B cell (primary cell): ENCODE results near the gene COASY. TPM values are rescaled to one million over a fixed set of nuclear protein-coding genes. Genes with fewer than 3 reads are reported as not detected.

ENCODE experiments used
- ATAC-seq: fragments of 200-7000 bp; cut with Tn5 transposase; one replicate; pipeline ENCODE4 v1.10.0; 2021; ENCODE audit warnings: low read depth, mild to moderate bottlenecking, moderate number of reproducible peaks, moderate library complexity
- CTCF ChIA-PET: fragments of 350-600 bp; sonication (Branson Sonifier 250); formaldehyde crosslinking; loops from one replicate; lab custom pipeline; 2021; ENCODE audit warnings: antibody characterized with exemption, inconsistent platforms; lab: Charles Lee
- POLR2A ChIA-PET: fragments of 350-600 bp; sonication (Branson Sonifier 250); formaldehyde crosslinking; loops from one replicate; lab custom pipeline; 2021; ENCODE audit warnings: antibody characterized with exemption; lab: Charles Lee
- DNase-seq: peaks from one replicate; pipeline ENCODE4 v3.0.0; 2013
- H2AFZ ChIP-seq: 2 replicates; pipeline ENCODE4 v1.6.1; 2012; ENCODE audit warnings: mild to moderate bottlenecking, low read depth, low read length; ENCODE audit not compliant: insufficient read depth, poor library complexity, severe bottlenecking
- H3K27ac ChIP-seq, 2 donors: 1 replicate in 1 of 2; 2 replicates in 1 of 2; pipeline ENCODE4 v1.5.1; 2012 to 2013; ENCODE audit warnings: low read length in 2 of 2, mild to moderate bottlenecking in 2 of 2, moderate library complexity in 1 of 2
- H3K27me3 ChIP-seq, 4 experiments: fragments of 200-600 bp in 1 of 4; sonication (generic) in 1 of 4; replicated peaks in 1 of 4; 1 replicate in 2 of 4; 2 replicates in 2 of 4; pipeline versions ENCODE4 v1.6.1 to v1.7.0; 2013 to 2016; ENCODE audit warnings: low read length in 3 of 4, mild to moderate bottlenecking in 2 of 4, mixed read lengths in 1 of 4, moderate library complexity in 1 of 4; ENCODE audit not compliant: insufficient read depth in 4 of 4, control insufficient read depth in 3 of 4; ENCODE audit errors: control extremely low read depth in 1 of 4
- H3K36me3 ChIP-seq, 2 experiments: replicated peaks in 1 of 2; 1 replicate in 1 of 2; 2 replicates in 1 of 2; pipeline versions ENCODE4 v1.6.1 to v1.7.1; 2013; ENCODE audit warnings: low read length in 1 of 2; ENCODE audit not compliant: insufficient read depth in 2 of 2, control insufficient read depth in 1 of 2; ENCODE audit errors: control extremely low read depth in 1 of 2, extremely low read depth in 1 of 2
- H3K4me1 ChIP-seq, 2 donors: fragments of 200-600 bp in 1 of 2; sonication (generic) in 1 of 2; 1 replicate in 1 of 2; 2 replicates in 1 of 2; pipeline versions ENCODE4 v1.5.1 to v1.6.1; 2013 to 2017; ENCODE audit warnings: low read length in 2 of 2; ENCODE audit not compliant: control insufficient read depth in 2 of 2, insufficient read depth in 2 of 2
- H3K4me2 ChIP-seq: replicated peaks from 2 replicates; pipeline ENCODE3; 2012; ENCODE audit warnings: mild to moderate bottlenecking, low read depth, low read length; ENCODE audit not compliant: poor library complexity, severe bottlenecking
- H3K4me3 ChIP-seq, 5 experiments: fragments of 200-600 bp in 1 of 5; sonication (generic) in 1 of 5; 1 replicate in 3 of 5; 2 replicates in 2 of 5; pipeline versions ENCODE4 v1.5.1 to v1.7.0; 2011 to 2016; ENCODE audit warnings: low read length in 4 of 5, mild to moderate bottlenecking in 4 of 5, low read depth in 2 of 5, control low read depth in 1 of 5, moderate library complexity in 1 of 5; ENCODE audit not compliant: insufficient read depth in 1 of 5; ENCODE audit errors: control extremely low read depth in 1 of 5, extremely low read depth in 1 of 5
- H3K79me2 ChIP-seq: fragments of 200-600 bp; sonication (generic); one replicate; pipeline ENCODE4 v1.6.0; 2016; ENCODE audit warnings: low read length; ENCODE audit not compliant: control insufficient read depth, insufficient read depth
- H3K9ac ChIP-seq: fragments of 200-600 bp; sonication (generic); 2 replicates; pipeline ENCODE4 v1.6.1; 2017; ENCODE audit warnings: mild to moderate bottlenecking, low read length, moderate library complexity
- H3K9me3 ChIP-seq, 3 donors: one replicate each; pipeline versions ENCODE4 v1.6.1 to v1.7.1; 2013; ENCODE audit warnings: low read length in 2 of 3; ENCODE audit not compliant: control insufficient read depth in 2 of 3, insufficient read depth in 1 of 3; ENCODE audit errors: control extremely low read depth in 1 of 3
- H4K20me1 ChIP-seq: 2 replicates; pipeline ENCODE4 v1.6.0; 2012; ENCODE audit warnings: mild to moderate bottlenecking, low read length; ENCODE audit not compliant: insufficient read depth, control insufficient read depth, poor library complexity, severe bottlenecking
- H3K27ac Mint-ChIP-seq: one replicate; pipeline ENCODE4 v1.8.0; 2021; ENCODE audit warnings: mixed read lengths
- H3K27me3 Mint-ChIP-seq: one replicate; pipeline ENCODE4 v1.8.0; 2021; ENCODE audit warnings: mixed read lengths
- H3K4me1 Mint-ChIP-seq: one replicate; pipeline ENCODE4 v1.8.0; 2021; ENCODE audit warnings: mixed read lengths
- H3K4me3 Mint-ChIP-seq: one replicate; pipeline ENCODE4 v1.8.0; 2021; ENCODE audit warnings: mixed read lengths
- H3K9me3 Mint-ChIP-seq: one replicate; pipeline ENCODE4 v1.8.0; 2022; ENCODE audit warnings: mixed read lengths; ENCODE audit not compliant: insufficient read depth
- WGBS: methylation state at CpG from one replicate; pipeline ENCODE4 v1.1.5; 2013; ENCODE audit warnings: missing lambda C conversion rate; ENCODE audit not compliant: insufficient coverage; 5-methylcytosine and 5-hydroxymethylcytosine counted together
- intact Hi-C: fragments of 100-400 bp; cut with micrococcal nuclease; formaldehyde crosslinking; loops from one replicate; pipeline ENCODE4 v1.10.0; 2022
- polyA plus RNA-seq: library from polyadenylated mRNA; depleted of rRNA; stranded (reverse); fragments of >200 nt; gene quantifications from 2 replicates; pipeline ENCODE4 v1.2.3, GENCODE V29; 2012
- total RNA-seq, 2 donors: library from RNA; stranded (reverse); fragments of 120-200 nt in 1 of 2; gene quantifications; 1 replicate in 1 of 2; 2 replicates in 1 of 2; pipeline versions ENCODE4 v1.2.3 to v1.2.4, GENCODE V29; 2013 to 2022
- TF ChIP-seq, protein P1 (sequence below): fragments of 200-600 bp; IDR thresholded peaks from one replicate; pipeline ENCODE4 v1.8.0; 2022; ENCODE audit warnings: antibody characterized with exemption, mild to moderate bottlenecking

Gene COASY
- total and polyA plus RNA-seq, 2 donors (not counting 1 experiment from before 2014, with no cell fraction given), result 76.6 to 82.3 TPM

DNA sequence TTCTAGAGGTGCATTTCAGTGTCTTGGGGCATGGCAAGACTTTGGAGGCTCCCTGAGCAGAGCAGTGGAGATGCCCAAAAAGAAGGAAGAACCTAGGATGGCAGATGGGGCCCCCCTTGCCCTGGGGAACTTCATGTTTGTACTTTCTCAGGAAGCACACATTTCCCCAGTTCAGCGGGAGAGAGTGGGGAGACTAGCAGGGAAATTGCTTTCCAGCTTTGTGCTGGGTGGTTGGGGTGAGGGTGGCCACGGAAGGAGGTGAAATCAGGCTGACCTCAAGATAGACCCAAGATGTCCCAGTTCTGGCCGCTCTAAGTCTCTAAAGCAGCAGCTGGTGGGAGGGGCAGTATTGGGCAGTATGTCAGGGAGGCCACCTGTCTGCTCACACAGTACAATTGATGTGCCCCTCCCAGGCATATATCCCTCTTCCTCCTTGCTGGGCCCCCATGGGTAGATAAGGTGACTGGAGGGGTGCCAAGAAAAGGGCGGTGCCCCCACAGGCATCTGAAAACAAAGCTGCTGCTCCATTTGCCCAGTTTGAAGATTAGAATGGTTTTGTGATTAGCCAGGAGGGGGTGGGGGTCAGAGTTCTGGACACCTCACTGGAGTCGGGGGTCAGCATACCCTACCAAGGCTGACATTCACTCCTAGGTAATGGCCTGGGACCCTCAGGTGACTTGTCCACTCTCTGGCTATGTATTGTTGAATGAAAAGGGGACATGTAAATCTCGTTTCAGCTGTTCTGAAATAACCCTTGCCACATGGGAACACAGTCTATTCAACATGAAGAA lies 43.0 kb upstream of the COASY start:
- ATAC-seq (no peak), DNase-seq (no peak)
- H3K27ac Mint-ChIP-seq, result no peak overlapping the region
- peaks cover 3% of the 10 kb centered on the region for H3K4me1 Mint-ChIP-seq
- Histone ChIP-seq H3K36me3 (peaks cover 0 to 54% of the 10 kb centered on the region in 2 experiments), H3K27me3 (no peaks in the 10 kb centered on the region), H2AFZ (no peak overlapping the region), H3K27ac (no peak overlapping the region), H3K4me2 (no peak overlapping the region), H3K4me1 (peaks cover 0 to 7% of the 10 kb centered on the region in 2 donors), H3K79me2 (no peaks in the 10 kb centered on the region), H3K4me3 (no peak overlapping the region), H4K20me1 (no peaks in the 10 kb centered on the region), H3K9me3 (no peaks in the 10 kb centered on the region), H3K9ac (no peak overlapping the region)
- 32% methylated on average over 4 of the region's 6 CpGs for WGBS
- intact Hi-C loops, result loop anchor here (5.0 kb wide), 1 partner anchor 112 kb away; no protein-coding TSS in a partner anchor
- H3K4me3 Mint-ChIP-seq, result no peak overlapping the region
- no peaks in the 10 kb centered on the region for H3K9me3 Mint-ChIP-seq
- TF ChIP-seq, protein P1, sequence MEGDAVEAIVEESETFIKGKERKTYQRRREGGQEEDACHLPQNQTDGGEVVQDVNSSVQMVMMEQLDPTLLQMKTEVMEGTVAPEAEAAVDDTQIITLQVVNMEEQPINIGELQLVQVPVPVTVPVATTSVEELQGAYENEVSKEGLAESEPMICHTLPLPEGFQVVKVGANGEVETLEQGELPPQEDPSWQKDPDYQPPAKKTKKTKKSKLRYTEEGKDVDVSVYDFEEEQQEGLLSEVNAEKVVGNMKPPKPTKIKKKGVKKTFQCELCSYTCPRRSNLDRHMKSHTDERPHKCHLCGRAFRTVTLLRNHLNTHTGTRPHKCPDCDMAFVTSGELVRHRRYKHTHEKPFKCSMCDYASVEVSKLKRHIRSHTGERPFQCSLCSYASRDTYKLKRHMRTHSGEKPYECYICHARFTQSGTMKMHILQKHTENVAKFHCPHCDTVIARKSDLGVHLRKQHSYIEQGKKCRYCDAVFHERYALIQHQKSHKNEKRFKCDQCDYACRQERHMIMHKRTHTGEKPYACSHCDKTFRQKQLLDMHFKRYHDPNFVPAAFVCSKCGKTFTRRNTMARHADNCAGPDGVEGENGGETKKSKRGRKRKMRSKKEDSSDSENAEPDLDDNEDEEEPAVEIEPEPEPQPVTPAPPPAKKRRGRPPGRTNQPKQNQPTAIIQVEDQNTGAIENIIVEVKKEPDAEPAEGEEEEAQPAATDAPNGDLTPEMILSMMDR, result no peak
- CTCF ChIA-PET, result interaction anchor here (0.7 to 5.7 kb wide), 21 partner anchors 8 to 249 kb away, joined by 3 to 70 read pairs (median 5); partner anchors contain the start of gene CAVIN1
- no peaks in the 10 kb centered on the region for H3K27me3 Mint-ChIP-seq
- POLR2A ChIA-PET, result no interaction called here
